Activated CD4-positive, alpha-beta T cell treated with anti-CD3 and anti-CD28 coated beads, Interleukin-2, amount 50 U/mL, for 4 hours (primary cell): ENCODE measurements around the gene SDK1.

Source experiments
- DNase-seq, 2 experiments: peaks; one replicate each; pipeline ENCODE4 v3.0.0-alpha.2; 2020

The SDK1 gene

GRCh38 chr7:4009211-4010060, 708.4 kb downstream of the SDK1 start:
- DNase-seq, result no peak

GRCh38 chr7:4010061-4010605, 709.1 kb downstream of the SDK1 start:
- no peak for DNase-seq

- DNase-seq, result no peak
Observed at GRCh38 chr7:4010923-4011656, 710.0 kb downstream of the SDK1 start.

DNA sequence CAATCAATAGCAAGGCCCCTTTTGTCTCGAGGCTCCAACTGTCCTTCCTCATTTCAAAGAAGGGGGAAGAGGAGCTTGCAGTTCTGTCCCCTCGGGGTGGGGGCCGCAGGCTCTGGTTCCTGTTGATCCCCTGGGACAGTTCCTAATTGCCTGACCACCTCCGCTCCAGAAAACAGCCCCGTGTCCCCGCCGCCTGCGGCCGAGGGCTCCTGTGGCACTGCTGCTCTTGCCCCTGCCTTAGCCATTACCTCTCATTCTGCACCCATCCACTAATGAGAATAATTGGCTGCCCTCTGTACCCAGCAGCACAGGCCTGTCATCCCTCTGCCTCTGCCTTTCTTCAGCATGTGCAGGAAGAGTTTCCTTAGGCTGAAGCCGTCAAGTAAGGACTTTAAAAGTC, 712.7 kb downstream of the SDK1 start:
- DNase-seq, result no peak

DNA sequence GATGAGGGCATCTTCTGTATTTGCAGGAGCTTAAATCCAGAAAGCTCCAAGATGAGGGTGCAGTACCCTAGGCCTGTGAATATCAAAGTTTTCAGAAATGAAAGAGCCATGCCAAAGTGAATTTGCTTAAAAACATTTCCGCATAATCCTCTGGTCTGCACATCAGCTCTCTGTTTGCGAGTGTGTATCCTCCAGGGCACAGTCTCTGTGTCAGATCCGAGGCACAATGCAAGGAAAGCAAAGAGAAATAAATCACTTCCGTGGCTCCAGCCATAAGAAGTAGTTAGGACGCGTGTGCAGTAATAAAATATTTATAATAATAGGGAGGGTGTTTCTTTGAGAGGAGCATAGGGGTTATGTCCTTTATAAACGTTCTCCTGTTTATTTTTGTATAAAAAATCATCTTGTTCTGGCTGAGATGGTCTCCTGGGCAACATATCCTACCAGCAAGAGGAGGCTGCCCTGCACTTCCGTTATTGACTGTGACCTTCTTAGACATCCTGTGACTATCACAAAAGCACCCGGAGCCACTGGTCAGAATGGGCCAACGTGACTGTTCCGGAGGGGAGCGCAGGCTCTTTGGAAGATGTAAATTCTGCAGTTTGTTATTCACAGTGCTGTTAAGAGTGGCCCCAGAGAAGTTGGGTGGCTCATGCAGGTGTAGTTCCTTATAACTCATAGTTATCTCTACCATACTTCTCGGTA, 713.4 kb downstream of the SDK1 start:
- DNase-seq, result no peak

- no peak for DNase-seq
Observed at GRCh38 chr7:4015371-4015770, 714.3 kb downstream of the SDK1 start.

DNA sequence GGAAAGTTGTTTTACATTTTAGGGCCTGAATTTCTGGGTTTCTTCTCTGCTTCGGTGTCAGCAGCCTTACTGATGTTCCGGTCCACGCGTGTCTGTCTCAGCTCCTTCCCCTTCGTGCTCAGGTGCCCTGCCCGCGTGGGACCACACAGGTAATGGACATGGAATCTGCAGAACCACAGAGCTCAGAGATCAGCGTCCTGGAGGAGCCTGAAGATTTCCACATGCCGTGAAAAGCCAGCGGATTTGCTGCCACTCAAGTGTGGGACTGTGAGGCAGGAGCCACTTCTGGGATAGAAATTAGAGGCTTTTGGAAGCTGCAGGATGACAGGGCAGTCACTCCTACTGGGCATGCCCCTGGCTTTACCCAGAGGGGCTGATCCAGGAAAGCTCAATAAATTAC, 714.9 kb downstream of the SDK1 start:
- DNase-seq, result no peak

- DNase-seq, result no peak
Observed at GRCh38 chr7:4017081-4017480, 716.0 kb downstream of the SDK1 start.

- DNase-seq, result no peak
Observed at GRCh38 chr7:4017785-4018184, 716.7 kb downstream of the SDK1 start.

DNA sequence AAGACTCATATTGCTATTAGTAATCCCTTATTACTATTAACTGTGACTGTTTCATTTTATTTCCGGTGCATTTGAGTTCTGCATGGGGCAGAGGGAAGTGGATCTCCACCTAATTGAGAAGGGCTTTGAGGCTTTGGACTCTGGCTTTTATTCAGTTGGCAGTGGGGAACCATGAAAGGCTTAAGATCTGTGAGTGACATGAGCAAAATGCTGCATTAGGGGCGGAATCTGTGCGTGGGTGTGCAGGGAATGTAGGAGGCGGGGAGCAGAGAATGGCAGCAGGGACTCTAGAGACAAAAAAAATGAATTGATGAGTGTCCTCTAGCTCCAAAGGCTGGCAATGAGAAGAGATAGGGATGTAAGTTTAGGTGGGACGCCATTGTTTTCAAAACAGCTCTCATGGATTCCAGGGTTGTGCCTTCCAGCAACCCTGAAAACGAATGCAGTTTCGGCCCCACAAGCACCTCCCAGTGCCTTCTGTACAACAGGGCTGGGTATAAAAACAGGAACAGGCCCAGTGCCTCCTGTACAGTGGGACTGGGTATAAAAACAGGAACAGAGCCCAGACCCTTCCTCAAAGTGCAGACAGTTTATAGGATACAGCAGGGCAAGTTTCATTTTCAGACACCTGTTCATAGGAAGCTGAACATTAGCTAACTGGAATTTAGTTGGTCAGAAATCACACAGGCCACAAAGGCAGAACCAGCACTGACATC, 717.7 kb downstream of the SDK1 start:
- no peak for DNase-seq

DNA sequence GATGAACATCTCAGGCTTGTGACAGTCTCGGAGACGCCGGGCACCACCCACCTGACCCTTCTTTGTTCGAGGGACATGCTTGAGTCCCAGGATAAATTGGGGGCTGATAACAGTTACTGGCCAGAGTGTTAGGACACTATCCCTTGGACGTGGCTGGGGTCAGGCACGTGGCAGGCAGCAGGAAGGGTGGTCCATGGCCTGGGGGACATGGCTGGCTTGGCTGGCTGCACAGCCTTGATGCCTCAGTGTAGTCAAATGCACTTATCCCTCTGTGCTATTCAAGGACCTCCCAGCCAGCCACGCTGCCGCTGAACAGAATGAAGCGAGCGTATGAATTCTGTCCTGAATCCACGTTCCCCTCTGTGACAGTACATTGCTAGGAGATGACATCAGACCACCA, 719.0 kb downstream of the SDK1 start:
- no peak for DNase-seq

- no peak for DNase-seq
Observed at GRCh38 chr7:4021413-4021812, 720.4 kb downstream of the SDK1 start.

DNA sequence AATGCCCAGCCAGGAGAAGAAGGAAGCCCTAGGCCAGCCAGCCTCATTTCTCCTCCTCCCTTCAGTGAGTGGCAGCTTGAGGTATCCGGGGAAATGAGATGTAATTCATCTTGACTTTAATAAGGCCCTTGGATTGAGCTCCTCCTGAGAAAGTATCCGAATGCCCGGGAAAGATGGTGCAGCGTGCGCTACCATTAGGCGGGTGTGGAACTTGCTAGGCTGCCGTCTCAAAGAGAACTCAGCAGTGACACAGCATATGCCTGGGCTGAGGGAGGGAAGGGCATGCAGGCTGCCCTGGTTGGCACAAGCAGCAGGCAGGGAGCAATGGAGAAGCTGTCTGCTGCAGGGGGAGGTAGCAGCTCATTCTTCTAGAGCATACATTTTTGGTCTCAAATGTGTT, 721.2 kb downstream of the SDK1 start:
- no peak for DNase-seq

- DNase-seq, result no peak
Observed at GRCh38 chr7:4023502-4023901, 722.5 kb downstream of the SDK1 start.

DNA sequence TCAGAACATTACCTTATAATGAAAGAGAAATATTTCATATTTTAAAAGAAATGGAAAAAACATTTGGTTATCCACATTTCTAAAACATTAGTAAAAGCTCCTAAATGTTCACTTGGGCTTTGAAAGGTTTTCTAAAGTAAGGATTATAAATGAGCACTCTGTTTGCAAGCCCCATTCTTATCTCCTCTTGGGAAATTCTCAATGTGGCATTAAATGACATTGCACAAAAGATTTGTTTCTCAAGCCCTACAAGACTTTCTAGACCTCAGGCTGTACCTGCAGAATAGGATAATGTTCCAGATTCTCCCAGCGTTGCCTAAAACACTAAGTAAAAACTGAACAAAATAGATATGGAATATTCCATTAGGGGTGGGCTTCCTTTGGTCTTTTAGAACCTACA, 723.1 kb downstream of the SDK1 start:
- no peak for DNase-seq

DNA sequence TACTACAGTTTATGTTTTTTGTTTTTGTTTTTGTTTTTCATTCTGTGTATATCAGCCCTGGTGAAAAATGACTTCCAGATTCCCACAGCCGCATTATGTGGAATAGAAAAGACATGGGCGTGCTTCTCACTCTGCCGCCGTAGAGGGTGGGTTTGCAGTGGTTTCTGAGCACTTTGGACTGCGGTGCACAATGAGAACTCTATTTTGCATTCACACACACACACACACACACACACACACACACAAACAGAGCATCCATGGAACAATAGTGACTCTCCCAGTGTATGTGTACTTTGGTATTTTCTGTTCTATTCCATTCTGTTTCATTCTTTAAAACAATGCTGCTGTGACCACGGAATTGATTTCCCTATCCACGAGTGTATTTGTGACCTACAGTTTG, 723.8 kb downstream of the SDK1 start:
- DNase-seq, result no peak

DNA sequence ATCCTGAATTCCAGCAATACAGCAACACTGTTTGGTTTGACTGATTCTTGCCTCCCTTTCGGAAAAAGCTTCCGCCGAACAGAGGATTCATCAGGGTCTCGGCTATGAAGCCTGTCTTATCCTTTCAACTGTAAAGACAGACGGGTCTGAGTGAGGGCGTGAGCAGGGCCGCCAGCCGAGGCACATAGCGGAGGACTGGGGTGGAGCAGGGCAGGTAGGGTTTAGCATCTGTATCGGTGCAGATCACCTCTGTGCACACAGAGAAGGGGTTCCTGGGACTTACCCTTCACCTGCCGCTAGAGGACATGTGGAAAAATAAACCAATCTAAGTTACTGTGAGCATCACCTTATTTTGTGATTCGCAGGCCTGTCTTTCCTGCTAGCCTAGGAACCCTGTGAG, 724.2 kb downstream of the SDK1 start:
- no peak for DNase-seq

GRCh38 chr7:4025694-4026615, 724.9 kb downstream of the SDK1 start:
- no peak for DNase-seq

- no peak for DNase-seq
Observed at GRCh38 chr7:4026941-4027486, 726.0 kb downstream of the SDK1 start.

DNA sequence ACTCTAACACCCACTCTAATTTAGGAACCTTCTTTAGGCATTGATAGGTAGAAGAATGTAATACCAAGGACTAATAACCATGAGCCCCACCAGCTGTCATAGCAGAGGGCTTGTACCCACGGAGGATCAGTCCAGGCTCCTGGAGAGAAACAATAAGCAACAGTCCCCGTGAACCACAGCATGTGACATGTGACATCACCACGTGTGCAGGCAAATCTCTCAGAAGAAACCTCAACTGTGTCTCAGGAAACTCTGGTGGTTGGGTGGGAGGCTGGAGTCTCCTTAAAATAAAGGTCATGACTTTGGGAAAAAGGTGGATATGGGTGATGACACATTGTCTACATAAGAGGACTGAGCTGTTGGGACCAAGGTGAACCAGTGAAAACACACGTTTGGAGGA, 727.2 kb downstream of the SDK1 start:
- no peak for DNase-seq

DNA sequence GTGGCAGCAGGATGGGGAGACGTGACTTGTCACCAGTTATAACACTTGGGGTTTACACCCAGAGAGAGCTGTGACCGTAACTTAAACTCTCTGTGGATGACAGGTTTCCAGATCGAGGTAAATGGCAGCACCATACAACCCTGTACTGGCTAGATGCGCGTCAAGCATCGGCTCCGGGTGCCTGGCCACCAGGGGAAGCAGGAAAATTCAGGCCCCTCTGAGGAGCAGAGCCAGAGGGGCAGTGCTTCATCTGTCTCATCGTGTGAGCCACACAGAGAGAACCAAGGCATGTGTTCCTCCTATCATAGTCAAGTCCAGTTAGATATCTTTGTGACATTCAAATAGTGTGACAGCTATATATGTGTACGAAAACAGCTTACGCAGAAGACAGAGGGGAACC, 728.9 kb downstream of the SDK1 start:
- no peak for DNase-seq
